B cell (primary cell): Measurements from ENCODE around the gene RAB25.

Experiments used
- CTCF ChIP-seq: fragments of 200-600 bp; IDR thresholded peaks from one replicate; pipeline ENCODE4 v1.8.0; 2022; ENCODE audit warnings: antibody characterized with exemption, mild to moderate bottlenecking
- EZH2 ChIP-seq: IDR thresholded peaks from 2 replicates; pipeline ENCODE4 v1.6.1; 2012; ENCODE audit warnings: borderline replicate concordance, low read depth, mild to moderate bottlenecking, moderate library complexity, low read length; ENCODE audit not compliant: insufficient read depth, poor library complexity, severe bottlenecking

- TF ChIP-seq CTCF = no peak
- TF ChIP-seq EZH2 = no peak
Observed at GRCh38 chr1:156021954-156022353, 39.0 kb upstream of the RAB25 start.
